Astrocyte (in vitro differentiated cells and primary cell): ENCODE results near the gene IL1R2. TPM values are rescaled to one million over a fixed set of nuclear protein-coding genes. Genes with fewer than 3 reads are reported as not detected.

ENCODE experiments used
- DNase-seq: peaks from one replicate; pipeline ENCODE4 v3.0.0-alpha.2; 2010; ENCODE audit warnings: low read depth
- FAIRE-seq: peaks from 2 replicates; lab custom pipeline; 2011; peaks lifted over from hg19 to GRCh38; lab: Jason Lieb, UNC
- H2AFZ ChIP-seq: 2 replicates; pipeline ENCODE4 v1.6.0; 2012; ENCODE audit warnings: low read depth, low read length, inconsistent platforms
- H3K27ac ChIP-seq: 2 replicates; pipeline ENCODE4 v1.5.1; 2011; ENCODE audit warnings: low read depth, low read length, inconsistent platforms
- H3K27me3 ChIP-seq: 2 replicates; pipeline ENCODE4 v1.6.0; 2011; ENCODE audit warnings: low read length, inconsistent platforms; ENCODE audit not compliant: insufficient read depth
- H3K36me3 ChIP-seq: 2 replicates; pipeline ENCODE4 v1.5.1; 2011; ENCODE audit warnings: low read length, inconsistent platforms; ENCODE audit not compliant: insufficient read depth
- H3K4me1 ChIP-seq: 2 replicates; pipeline ENCODE4 v1.5.1; 2011; ENCODE audit warnings: low read length, inconsistent platforms; ENCODE audit not compliant: insufficient read depth
- H3K4me2 ChIP-seq: 2 replicates; pipeline ENCODE4 v1.6.0; 2012; ENCODE audit warnings: low read length, inconsistent platforms
- H3K4me3 ChIP-seq: 2 replicates; pipeline ENCODE4 v1.5.1; 2011; ENCODE audit warnings: low read depth, mild to moderate bottlenecking, low read length, inconsistent platforms; ENCODE audit not compliant: insufficient read depth
- H3K79me2 ChIP-seq: 2 replicates; pipeline ENCODE4 v1.6.0; 2012; ENCODE audit warnings: mild to moderate bottlenecking, low read length, inconsistent platforms; ENCODE audit not compliant: insufficient read depth
- H3K9ac ChIP-seq: 2 replicates; pipeline ENCODE4 v1.6.0; 2012; ENCODE audit warnings: mild to moderate bottlenecking, low read length, inconsistent platforms
- H3K9me3 ChIP-seq: 2 replicates; pipeline ENCODE4 v1.5.1; 2012; ENCODE audit warnings: low read depth, mild to moderate bottlenecking, low read length, inconsistent platforms; ENCODE audit not compliant: insufficient read depth
- H4K20me1 ChIP-seq: 2 replicates; pipeline ENCODE4 v1.6.0; 2012; ENCODE audit warnings: low read length, inconsistent platforms; ENCODE audit not compliant: insufficient read depth
- H3K27ac Mint-ChIP-seq: one replicate; pipeline ENCODE4 v1.8.0; 2021; ENCODE audit warnings: mild to moderate bottlenecking, mixed read lengths; ENCODE audit not compliant: unreplicated experiment
- H3K27me3 Mint-ChIP-seq: one replicate; pipeline ENCODE4 v1.8.0; 2021; ENCODE audit warnings: low read depth, mixed read lengths; ENCODE audit not compliant: unreplicated experiment
- H3K36me3 Mint-ChIP-seq: one replicate; pipeline ENCODE4 v1.8.0; 2021; ENCODE audit warnings: low read depth, mixed read lengths; ENCODE audit not compliant: unreplicated experiment
- H3K4me1 Mint-ChIP-seq: one replicate; pipeline ENCODE4 v1.8.0; 2021; ENCODE audit warnings: low read depth, mixed read lengths; ENCODE audit not compliant: unreplicated experiment
- H3K4me3 Mint-ChIP-seq: one replicate; pipeline ENCODE4 v1.8.0; 2021; ENCODE audit warnings: mild to moderate bottlenecking, moderate library complexity, mixed read lengths; ENCODE audit not compliant: unreplicated experiment
- H3K9me3 Mint-ChIP-seq: one replicate; pipeline ENCODE4 v1.8.0; 2021; ENCODE audit warnings: mild to moderate bottlenecking, mixed read lengths; ENCODE audit not compliant: unreplicated experiment
- CTCF ChIP-seq: IDR thresholded peaks from 2 replicates; pipeline ENCODE4 v1.5.1; 2011; ENCODE audit warnings: low read depth, mild to moderate bottlenecking, inconsistent platforms, low read length, moderate library complexity; ENCODE audit not compliant: insufficient read depth
- EZH2 ChIP-seq: IDR thresholded peaks from 2 replicates; pipeline ENCODE4 v1.6.1; 2012; ENCODE audit warnings: mild to moderate bottlenecking, low read length, inconsistent platforms; ENCODE audit not compliant: insufficient read depth
- total RNA-seq: library from RNA; stranded (reverse); gene quantifications from 2 replicates; pipeline ENCODE4 v1.2.1, GENCODE V29; 2021

Gene IL1R2
- total RNA-seq, 1 donor from 2014 or later: 0.34 TPM

GRCh38 chr2:101972621-101973434, 18.9 kb upstream of the IL1R2 start:
- Histone ChIP-seq H3K9me3 (peaks cover 3% of the 10 kb centered on the region), H3K9ac (no peak overlapping the region), H2AFZ (no peak overlapping the region), H3K36me3 (no peaks in the 10 kb centered on the region), H3K27me3 (no peaks in the 10 kb centered on the region), H3K4me1 (peaks cover 4% of the 10 kb centered on the region), H3K4me2 (peak overlapping the region; percentile 59), H3K79me2 (no peaks in the 10 kb centered on the region), H4K20me1 (no peaks in the 10 kb centered on the region), H3K27ac (no peak overlapping the region), H3K4me3 (no peak overlapping the region)
- peaks cover 9% of the 10 kb centered on the region for H3K36me3 Mint-ChIP-seq
- DNase-seq: peak; percentile 57
- peak overlapping the region; percentile 30 for H3K4me3 Mint-ChIP-seq
- no peak for FAIRE-seq
- peaks cover 23% of the 10 kb centered on the region for H3K4me1 Mint-ChIP-seq
- TF ChIP-seq CTCF (no peak), EZH2 (no peak)
- no peaks in the 10 kb centered on the region for H3K27me3 Mint-ChIP-seq
- H3K9me3 Mint-ChIP-seq: peaks cover 19% of the 10 kb centered on the region
- H3K27ac Mint-ChIP-seq: peak overlapping the region; percentile 90

GRCh38 chr2:101974663-101975062, 17.1 kb upstream of the IL1R2 start:
- peaks cover 23% of the 10 kb centered on the region for H3K4me1 Mint-ChIP-seq
- no peak for DNase-seq

More at GRCh38 chr2:101974663-101975062, 17.1 kb upstream of the IL1R2 start:
- Mint-ChIP-seq H3K9me3 (peaks cover 15% of the 10 kb centered on the region), H3K36me3 (peaks cover 7% of the 10 kb centered on the region), H3K27me3 (no peaks in the 10 kb centered on the region), H3K4me3 (no peak overlapping the region), H3K27ac (no peak overlapping the region)
- Histone ChIP-seq H3K4me1 (peaks cover 4% of the 10 kb centered on the region), H3K27ac (no peak overlapping the region), H3K79me2 (no peaks in the 10 kb centered on the region), H3K9ac (no peak overlapping the region), H3K4me2 (peak overlapping the region; percentile 43), H2AFZ (peak overlapping the region; percentile 67), H3K4me3 (no peak overlapping the region), H3K27me3 (no peaks in the 10 kb centered on the region), H4K20me1 (no peaks in the 10 kb centered on the region), H3K9me3 (no peaks in the 10 kb centered on the region), H3K36me3 (no peaks in the 10 kb centered on the region)
- no peak for FAIRE-seq
- TF ChIP-seq EZH2: no peak
- no peak for TF ChIP-seq CTCF
